IPS-18a (cell line): ENCODE measurements around the gene KRTAP4-8.
"Not testable (repeated sequence)": the region's sequence is repeated elsewhere in the genome, so short reads cannot be mapped to it uniquely, and the experiment has no call there.

Source experiments
- H3K27ac ChIP-seq: one replicate; pipeline ENCODE4 v1.5.1; 2013; ENCODE audit warnings: low read length
- H3K27me3 ChIP-seq: one replicate; pipeline ENCODE4 v1.6.1; 2013; ENCODE audit warnings: mild to moderate bottlenecking, low read length; ENCODE audit not compliant: control insufficient read depth, insufficient read depth
- H3K36me3 ChIP-seq: one replicate; pipeline ENCODE4 v1.6.1; 2013; ENCODE audit warnings: low read depth, low read length; ENCODE audit not compliant: control insufficient read depth
- H3K4me1 ChIP-seq: one replicate; pipeline ENCODE4 v1.6.1; 2013; ENCODE audit warnings: low read depth, low read length; ENCODE audit not compliant: control insufficient read depth
- H3K4me3 ChIP-seq: one replicate; pipeline ENCODE4 v1.5.1; 2013; ENCODE audit warnings: low read length
- H3K9ac ChIP-seq: one replicate; pipeline ENCODE4 v1.6.1; 2013; ENCODE audit warnings: mild to moderate bottlenecking, low read length, moderate library complexity
- H3K9me3 ChIP-seq: one replicate; pipeline ENCODE4 v1.6.1; 2013; ENCODE audit warnings: low read depth, low read length; ENCODE audit not compliant: control insufficient read depth

KRTAP4-8 gene

DNA sequence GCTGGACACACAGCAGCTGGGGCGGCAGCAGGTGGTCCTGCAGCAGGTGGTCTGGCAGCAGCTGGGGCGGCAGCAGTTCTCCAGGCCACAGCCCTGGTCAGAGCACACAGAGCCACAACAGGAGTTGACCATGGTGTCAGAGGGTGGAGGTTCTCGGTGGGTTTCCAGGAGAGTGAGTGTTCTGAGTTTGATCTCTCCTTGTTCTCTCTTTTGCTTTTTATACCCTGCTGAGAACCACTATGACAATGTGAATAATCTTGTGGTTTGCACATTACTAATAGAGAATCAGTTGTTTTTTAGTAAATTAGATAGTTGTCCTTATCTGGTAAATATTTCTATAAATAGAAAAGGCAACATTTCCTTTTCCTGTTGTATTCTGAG, 26.0 kb upstream of the KRTAP4-8 start, which contains the start of gene KRTAP4-12:
TSS of gene KRTAP4-12 (minus strand) at position 192 of the 381 bp plus-strand sequence. CDS start at position 132, 60 bp downstream.
- H3K27ac ChIP-seq, H3K4me3 ChIP-seq, H3K9me3 ChIP-seq, H3K27me3 ChIP-seq, H3K9ac ChIP-seq, H3K36me3 ChIP-seq, H3K4me1 ChIP-seq: not testable (repeated sequence)

- H3K9ac ChIP-seq, H3K36me3 ChIP-seq, H3K4me1 ChIP-seq, H3K4me3 ChIP-seq, H3K27me3 ChIP-seq, H3K27ac ChIP-seq, H3K9me3 ChIP-seq: not testable (repeated sequence)
These were observed 25.5 kb upstream of the KRTAP4-8 start for GRCh38 chr17:41123292-41123990.

GRCh38 chr17:41121742-41122141, 23.8 kb upstream of the KRTAP4-8 start:
- Histone ChIP-seq H3K27me3 (no peaks in the 10 kb centered on the region), H3K4me1 (no peaks in the 10 kb centered on the region), H3K9me3 (no peaks in the 10 kb centered on the region), H3K9ac (no peak overlapping the region), H3K36me3 (no peaks in the 10 kb centered on the region), H3K27ac (no peak overlapping the region), H3K4me3 (no peak overlapping the region)

DNA sequence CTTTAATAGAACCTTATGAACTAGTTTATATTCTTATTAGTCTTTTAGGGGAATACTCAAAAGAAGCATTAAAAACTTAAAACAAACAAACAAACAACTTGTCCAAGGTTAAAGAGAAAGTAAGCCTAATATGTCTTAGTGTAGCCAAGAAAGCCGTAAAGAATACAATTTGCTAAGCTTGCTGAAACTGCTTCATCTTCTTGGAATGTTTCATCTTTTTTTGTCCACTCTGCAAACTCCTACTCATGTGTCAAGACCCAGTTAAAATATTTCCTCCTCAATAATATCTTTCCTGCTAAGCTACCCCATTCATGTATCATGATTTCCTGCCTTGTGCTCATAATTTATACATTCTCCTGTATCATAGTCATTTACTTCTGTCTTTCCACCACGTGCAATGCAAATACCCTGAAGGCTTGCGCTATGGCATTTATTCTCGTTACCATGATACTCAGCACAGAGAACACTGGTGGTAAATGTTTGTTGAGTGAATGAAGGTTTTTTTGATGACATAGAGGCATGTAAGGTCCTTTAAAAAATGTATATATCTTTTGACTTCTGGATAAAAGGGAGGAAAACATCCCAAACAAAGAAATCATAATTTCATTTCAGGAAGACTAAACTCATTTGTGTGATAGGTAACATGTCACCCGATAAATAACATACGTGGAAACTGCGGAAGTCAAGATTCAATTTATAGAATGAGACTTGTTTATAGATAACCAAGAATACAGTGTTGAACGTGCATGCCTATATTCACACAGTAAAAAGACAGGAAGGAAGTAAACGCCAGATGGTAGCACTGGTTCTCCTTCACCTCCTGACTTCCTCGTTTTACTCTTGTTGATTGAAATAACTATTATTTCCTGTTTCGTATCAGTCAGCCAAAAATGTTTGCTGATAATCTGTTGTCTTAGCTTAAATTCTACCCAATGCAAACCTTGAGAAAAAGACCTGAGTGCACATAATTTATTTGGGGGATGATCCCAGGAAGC, 22.1 kb upstream of the KRTAP4-8 start:
- not testable (repeated sequence) for H3K27me3 ChIP-seq, H3K9ac ChIP-seq, H3K4me3 ChIP-seq, H3K36me3 ChIP-seq, H3K9me3 ChIP-seq, H3K27ac ChIP-seq, H3K4me1 ChIP-seq

DNA sequence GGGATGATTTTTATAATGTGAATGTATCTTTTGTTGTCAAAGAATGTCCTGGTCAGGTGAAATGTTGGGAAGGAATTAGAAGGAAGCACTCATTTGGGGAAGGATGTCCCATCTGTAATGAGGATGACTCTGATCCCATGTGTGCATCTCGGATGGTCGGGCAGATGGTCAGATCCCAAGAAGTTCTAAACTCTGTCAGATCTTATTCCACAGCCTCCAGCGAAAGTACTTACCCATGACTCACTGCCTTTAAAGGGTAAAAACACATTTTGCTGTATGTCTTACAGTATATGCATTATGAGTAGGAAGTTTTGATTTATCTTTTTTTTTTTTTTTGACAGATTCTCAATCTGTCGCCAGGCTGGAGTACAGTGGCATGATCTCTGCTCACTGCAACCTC, 20.8 kb upstream of the KRTAP4-8 start:
- no peaks in the 10 kb centered on the region for H3K27me3 ChIP-seq
- H3K9ac ChIP-seq, result no peak overlapping the region
- no peak overlapping the region for H3K27ac ChIP-seq
- H3K4me3 ChIP-seq, result no peak overlapping the region
- no peaks in the 10 kb centered on the region for H3K36me3 ChIP-seq
- H3K9me3 ChIP-seq, result peaks cover 6% of the 10 kb centered on the region
- H3K4me1 ChIP-seq, result no peaks in the 10 kb centered on the region

DNA sequence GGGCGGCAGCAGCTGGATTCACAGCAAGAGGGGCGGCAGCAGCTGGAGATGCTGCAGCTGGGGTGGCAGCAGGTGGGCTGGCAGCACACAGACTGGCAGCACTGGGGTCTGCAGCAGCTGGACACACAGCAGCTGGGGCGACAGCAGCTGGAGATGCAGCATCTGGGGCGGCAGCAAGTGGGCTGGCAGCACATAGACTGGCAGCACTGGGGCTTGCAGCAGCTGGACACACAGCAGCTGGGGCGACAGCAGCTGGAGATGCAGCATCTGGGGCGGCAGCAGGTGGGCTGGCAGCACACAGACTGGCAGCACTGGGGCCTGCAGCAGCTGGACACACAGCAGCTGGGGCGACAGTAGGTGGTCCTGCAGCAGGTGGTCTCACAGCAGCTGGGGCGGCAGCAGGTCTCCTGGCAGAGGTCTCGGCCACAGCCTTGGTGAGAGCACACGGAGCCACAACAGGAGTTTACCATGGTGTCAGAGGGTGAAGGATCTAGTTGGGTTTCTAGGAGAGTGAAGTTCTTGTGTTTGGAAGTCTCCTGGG, 20.0 kb upstream of the KRTAP4-8 start, which contains the start of gene KRTAP4-11:
TSS of gene KRTAP4-11 (minus strand) at position 528 of the 541 bp plus-strand sequence. CDS start at position 470, 58 bp downstream.
- H3K27me3 ChIP-seq, result not testable (repeated sequence)

GRCh38 chr17:41116297-41116696, 18.4 kb upstream of the KRTAP4-8 start:
- Histone ChIP-seq H3K27me3 (no peaks in the 10 kb centered on the region), H3K4me1 (no peaks in the 10 kb centered on the region), H3K9ac (no peak overlapping the region), H3K27ac (no peak overlapping the region), H3K36me3 (no peaks in the 10 kb centered on the region), H3K4me3 (no peak overlapping the region), H3K9me3 (peaks cover 15% of the 10 kb centered on the region)

More for the DNA sequence above, 20.0 kb upstream of the KRTAP4-8 start, which contains the start of gene KRTAP4-11:
- H3K9me3 ChIP-seq, H3K36me3 ChIP-seq, H3K9ac ChIP-seq, H3K4me3 ChIP-seq, H3K27ac ChIP-seq, H3K4me1 ChIP-seq: not testable (repeated sequence)

DNA sequence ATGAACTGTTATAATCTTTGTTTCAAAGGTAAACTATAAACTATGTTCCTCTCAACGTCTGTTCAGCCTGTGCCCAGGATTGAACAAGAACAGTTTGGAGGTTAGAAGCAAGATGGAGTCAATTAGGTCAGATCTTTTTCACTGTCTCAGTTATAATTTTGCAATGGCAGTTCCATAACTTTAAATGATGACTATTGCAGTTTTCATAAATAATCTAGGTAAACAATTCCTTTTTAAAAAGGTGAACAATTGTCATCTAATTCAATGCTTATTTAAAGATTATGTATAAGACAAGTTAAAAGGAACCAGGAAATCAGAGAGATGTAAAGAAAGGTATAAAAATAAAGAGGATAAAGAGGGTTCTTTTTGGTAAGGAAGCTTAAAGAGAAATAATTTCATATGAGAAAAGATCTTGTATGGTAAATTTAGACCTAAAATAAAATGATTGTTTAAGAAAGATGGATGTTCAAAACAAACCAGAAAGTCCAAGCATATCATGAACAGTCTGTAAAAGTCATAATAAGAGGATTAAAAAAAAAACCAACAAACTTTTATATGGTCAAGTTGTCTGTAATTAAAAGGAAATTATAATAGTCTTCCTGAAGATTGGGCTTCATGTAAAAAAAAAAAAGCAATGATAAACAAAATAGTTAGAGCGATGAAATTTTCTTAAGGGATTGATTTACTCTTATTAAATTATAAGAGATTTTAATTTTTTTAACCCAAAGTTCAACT, 13.4 kb upstream of the KRTAP4-8 start:
- Histone ChIP-seq H3K27me3 (no peaks in the 10 kb centered on the region), H3K9ac (no peak overlapping the region), H3K27ac (no peak overlapping the region), H3K4me1 (peaks cover 20% of the 10 kb centered on the region), H3K9me3 (peaks cover 25% of the 10 kb centered on the region), H3K4me3 (no peak overlapping the region), H3K36me3 (no peaks in the 10 kb centered on the region)

- not testable (repeated sequence) for H3K9ac ChIP-seq, H3K36me3 ChIP-seq, H3K4me3 ChIP-seq, H3K27ac ChIP-seq, H3K27me3 ChIP-seq
- peaks cover 24% of the 10 kb centered on the region for H3K4me1 ChIP-seq
- peaks cover 20% of the 10 kb centered on the region for H3K9me3 ChIP-seq
These were observed 10.9 kb upstream of the KRTAP4-8 start for GRCh38 chr17:41108728-41109386.

GRCh38 chr17:41107941-41108450, 10.1 kb upstream of the KRTAP4-8 start:
- Histone ChIP-seq H3K9ac (no peak overlapping the region), H3K27me3 (no peaks in the 10 kb centered on the region), H3K36me3 (no peaks in the 10 kb centered on the region), H3K4me1 (peaks cover 24% of the 10 kb centered on the region), H3K27ac (no peak overlapping the region), H3K9me3 (peaks cover 18% of the 10 kb centered on the region), H3K4me3 (no peak overlapping the region)
